CMK (cell line): Measurements from ENCODE around the gene SLC35A4.
"Not testable (repeated sequence)": the region's sequence is repeated elsewhere in the genome, so short reads cannot be mapped to it uniquely, and the experiment has no call there.

Source experiments
- DNase-seq: peaks from one replicate; pipeline ENCODE4 v3.0.0-alpha.2; 2010; ENCODE audit warnings: low read depth

Gene SLC35A4

GRCh38 chr5:140558542-140558941, 6.1 kb upstream of the SLC35A4 start:
- no peak for DNase-seq

GRCh38 chr5:140560227-140560626, 4.4 kb upstream of the SLC35A4 start:
- no peak for DNase-seq

DNA sequence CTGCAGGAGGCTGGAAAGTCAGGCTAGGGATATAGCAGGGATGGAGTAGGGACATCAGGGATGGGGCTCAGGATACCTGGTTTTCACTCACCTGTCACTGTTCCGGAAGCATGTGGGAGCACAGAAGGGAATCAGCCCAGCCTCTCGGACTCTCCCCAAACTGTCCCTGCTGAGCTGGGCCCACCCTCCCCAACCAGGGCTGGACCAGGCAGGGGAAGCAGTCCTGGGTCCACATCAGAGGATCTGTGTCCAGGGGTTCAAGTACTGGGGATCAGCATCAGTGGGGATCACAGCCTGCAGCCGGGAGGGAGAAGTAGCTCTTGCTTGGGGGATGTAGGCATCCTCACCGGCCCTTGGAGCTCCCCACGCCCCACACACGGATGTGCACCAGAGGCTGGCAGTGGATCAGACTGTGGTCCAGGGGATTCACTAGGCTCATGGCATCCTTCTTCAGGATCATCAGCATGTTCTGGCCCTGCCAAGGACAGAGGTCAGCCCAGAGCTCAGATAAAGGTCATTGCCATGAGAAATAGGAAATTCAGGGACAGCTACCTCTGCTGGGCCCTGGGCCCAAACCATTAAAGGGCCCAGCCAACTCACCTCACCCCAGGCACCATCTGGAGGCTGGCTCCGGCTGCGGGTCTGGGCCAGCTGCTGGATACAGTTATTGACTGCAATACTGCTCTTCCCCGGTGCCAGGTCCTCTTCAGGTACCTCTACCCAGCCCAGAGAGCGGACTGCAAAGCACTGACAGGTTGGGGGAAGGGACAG, 2.7 kb upstream of the SLC35A4 start:
- DNase-seq: no peak

GRCh38 chr5:140563596-140563995, 1.0 kb upstream of the SLC35A4 start:
- no peak for DNase-seq

DNA sequence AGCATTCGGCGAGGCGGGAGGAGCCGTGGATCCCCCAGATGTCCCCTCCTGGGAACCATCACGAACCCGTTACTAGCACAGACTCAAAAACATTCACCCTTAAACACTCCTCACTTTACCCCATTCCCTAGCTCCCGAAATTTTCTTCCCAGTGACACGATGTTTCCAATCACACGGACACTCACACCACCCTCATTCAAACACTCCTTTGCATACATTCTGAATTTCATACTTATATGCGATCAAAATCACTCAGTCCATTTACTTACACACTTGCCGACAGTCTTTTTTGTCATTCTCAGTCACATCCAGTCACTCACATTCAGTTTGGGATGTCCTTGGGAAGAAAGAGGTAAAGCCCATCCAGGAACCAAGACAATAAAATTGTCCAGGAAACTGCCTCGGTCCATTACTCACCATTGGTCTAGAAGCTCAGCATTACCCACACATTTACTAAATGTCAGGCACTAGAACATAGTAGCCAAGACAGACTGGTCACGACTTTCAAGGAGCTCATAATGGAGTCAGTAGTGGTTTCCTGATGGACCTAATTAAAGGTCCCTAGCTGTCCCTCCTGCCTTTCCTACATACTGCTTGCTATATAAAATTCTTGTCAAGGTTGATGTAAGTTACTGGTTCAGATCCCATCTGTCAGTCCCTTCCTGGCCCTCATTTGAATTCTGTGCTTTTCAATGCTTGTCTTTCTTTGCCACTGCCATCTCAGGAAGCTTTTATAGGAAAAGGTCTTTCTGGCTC, 574 bp downstream of the SLC35A4 start:
- no peak for DNase-seq

DNA sequence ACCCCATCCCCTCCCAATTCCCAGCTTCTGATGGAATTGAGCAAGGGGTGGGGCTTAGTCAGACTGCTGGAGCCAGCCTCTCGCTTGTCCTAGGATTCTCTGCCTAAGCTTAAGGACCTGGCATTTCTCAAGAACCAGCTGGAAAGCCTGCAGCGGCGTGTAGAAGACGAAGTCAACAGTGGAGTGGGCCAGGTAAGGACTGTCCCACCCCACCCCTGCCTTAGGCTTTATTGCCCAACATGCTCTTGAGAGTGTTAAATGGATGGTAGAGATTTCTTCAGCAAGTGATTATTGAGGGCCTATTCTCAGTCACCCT, 1.1 kb downstream of the SLC35A4 start:
- no peak for DNase-seq

- no peak for DNase-seq
Measured at GRCh38 chr5:140566665-140567064, 2.0 kb downstream of the SLC35A4 start.

- no peak for DNase-seq
Measured at GRCh38 chr5:140567136-140567818, 2.6 kb downstream of the SLC35A4 start.

GRCh38 chr5:140567871-140568270, 3.2 kb downstream of the SLC35A4 start:
- no peak for DNase-seq

GRCh38 chr5:140568443-140569063, 3.9 kb downstream of the SLC35A4 start:
- no peak for DNase-seq

- no peak for DNase-seq
Measured at GRCh38 chr5:140569197-140569596, 4.6 kb downstream of the SLC35A4 start.

- DNase-seq: no peak
Measured at GRCh38 chr5:140570058-140570457, 5.4 kb downstream of the SLC35A4 start.

GRCh38 chr5:140570488-140570887, 5.9 kb downstream of the SLC35A4 start:
- DNase-seq: no peak

GRCh38 chr5:140571105-140571504, 6.5 kb downstream of the SLC35A4 start:
- no peak for DNase-seq

DNA sequence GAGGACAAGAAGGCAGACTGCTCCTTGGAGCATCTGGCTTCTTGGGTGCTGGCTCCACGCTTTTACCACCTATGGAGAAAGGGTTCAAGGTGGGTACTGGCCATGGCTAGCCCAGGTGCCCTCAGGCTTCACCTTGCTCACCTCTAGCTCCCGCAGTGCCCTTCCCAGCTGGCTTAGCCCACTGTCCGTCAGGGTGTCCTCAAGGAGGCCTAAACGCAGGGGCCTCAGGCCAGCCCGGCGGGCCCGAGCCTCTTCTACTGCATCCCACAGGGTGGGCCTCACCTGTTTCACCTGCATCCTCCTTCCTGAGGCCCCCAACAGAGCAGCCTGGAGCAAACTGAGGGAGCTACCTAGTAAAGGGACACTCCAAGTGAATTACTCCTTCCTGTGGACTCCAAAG, 9.1 kb downstream of the SLC35A4 start:
- no peak for DNase-seq

- DNase-seq: no peak
Measured at GRCh38 chr5:140574165-140574564, 9.5 kb downstream of the SLC35A4 start.

GRCh38 chr5:140575309-140575708, 10.7 kb downstream of the SLC35A4 start:
- DNase-seq: no peak

- DNase-seq: no peak
Measured at GRCh38 chr5:140576776-140577201, 12.2 kb downstream of the SLC35A4 start.

- DNase-seq: not testable (repeated sequence)
Measured at GRCh38 chr5:140579188-140579747, 14.6 kb downstream of the SLC35A4 start.

DNA sequence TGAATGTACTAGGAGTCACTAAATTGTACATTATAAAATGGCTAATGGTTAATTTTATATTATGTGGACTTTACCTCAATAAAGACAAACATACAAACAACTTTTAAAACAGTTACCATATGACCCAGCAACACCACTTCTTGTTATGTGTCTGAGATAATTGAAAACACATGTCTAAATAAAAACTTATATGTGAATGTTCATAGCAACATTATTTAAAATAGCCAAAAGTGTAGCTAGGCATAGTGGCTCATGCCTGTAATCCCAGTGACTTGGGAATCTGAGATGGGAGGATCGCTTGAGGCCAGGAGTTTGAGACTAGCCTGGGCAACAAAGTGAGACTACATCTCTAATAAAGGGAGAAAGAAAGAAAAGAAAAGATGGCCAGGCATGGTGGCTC, 22.9 kb downstream of the SLC35A4 start:
- DNase-seq: no peak

- no peak for DNase-seq
Measured at GRCh38 chr5:140588311-140589070, 23.9 kb downstream of the SLC35A4 start.

- DNase-seq: no peak
Measured at GRCh38 chr5:140590861-140591260, 26.2 kb downstream of the SLC35A4 start.
